ENCODE results near the gene R3HCC1L.

Gene R3HCC1L

DNA sequence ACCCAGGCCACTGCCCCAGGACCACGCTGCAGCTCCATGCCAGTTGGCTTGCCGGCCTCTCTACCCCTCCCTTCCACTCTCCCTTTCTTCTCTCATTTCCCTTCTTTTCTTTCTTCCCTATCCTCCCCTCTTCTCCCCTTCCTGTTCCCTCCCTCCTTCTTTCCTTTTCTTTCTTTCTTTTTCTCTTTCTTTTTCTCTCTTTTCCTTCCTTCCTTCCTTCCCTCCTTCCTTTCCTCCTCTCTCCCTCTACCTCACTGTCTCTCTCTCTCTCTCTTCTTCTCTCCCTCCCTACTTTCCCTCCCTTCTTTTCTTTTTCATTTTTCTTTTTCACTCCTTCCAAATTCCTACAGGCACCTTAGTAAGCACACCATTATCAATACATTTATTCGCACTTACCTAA lies 30.3 kb upstream of the R3HCC1L start (continued):
- TF ChIP-seq KLF7 (tag by site-specific recombination; IDR thresholded peaks at IDR 0.05; ENCODE audit: borderline replicate concordance) (no peak), ZNF664 (tag by site-specific recombination; IDR thresholded peaks at IDR 0.05) (no peak), TRIM28 (IDR thresholded peaks at IDR 0.05; ENCODE audit: borderline replicate concordance, low read length) (no peak), PRDM1 (tag by site-specific recombination; IDR thresholded peaks at IDR 0.05) (peak; percentile 92), RBAK (tag by site-specific recombination; IDR thresholded peaks at IDR 0.05) (no peak), ZNF776 (tag by site-specific recombination; IDR thresholded peaks at IDR 0.05; ENCODE audit: borderline replicate concordance) (0 out of 2 replicates have a peak, but pooled peaks have one; percentile 54), ZNF433 (tag by site-specific recombination; IDR thresholded peaks at IDR 0.05; ENCODE audit: low read depth) (no peak), ZNF19 (tag by site-specific recombination; IDR thresholded peaks at IDR 0.05; ENCODE audit: low read depth) (no peak), ZNF791 (tag by site-specific recombination; IDR thresholded peaks at IDR 0.05) (0 out of 2 replicates have a peak, but pooled peaks have one; percentile 31), ZNF311 (tag by site-specific recombination; IDR thresholded peaks at IDR 0.05; ENCODE audit: borderline replicate concordance) (no peak), ZNF561 (tag by site-specific recombination; IDR thresholded peaks at IDR 0.05; ENCODE audit: borderline replicate concordance) (no peak), ZNF549 (tag by site-specific recombination; IDR thresholded peaks at IDR 0.05) (no peak), ZNF521 (tag by site-specific recombination; IDR thresholded peaks at IDR 0.05) (no peak)

DNA sequence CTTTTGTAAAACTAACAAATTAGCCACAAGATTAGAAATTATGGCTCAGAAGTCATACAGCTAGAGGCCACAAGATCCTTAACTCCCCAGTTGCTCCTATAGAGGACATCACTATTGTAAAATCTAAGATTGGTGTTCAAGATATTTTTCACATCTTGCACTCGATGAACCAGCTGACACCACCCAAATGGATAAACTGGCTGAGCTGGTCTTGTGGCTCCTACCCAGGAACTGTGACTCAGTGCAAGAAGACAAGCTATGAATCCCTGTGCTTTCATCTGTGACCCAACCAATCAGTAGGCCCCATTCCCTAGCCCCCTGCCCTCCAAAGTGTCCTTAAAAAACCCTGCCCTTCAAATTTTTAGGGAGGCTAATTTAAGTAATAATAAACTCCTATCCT lies 27.9 kb upstream of the R3HCC1L start:
- TF ChIP-seq, protein P1, sequence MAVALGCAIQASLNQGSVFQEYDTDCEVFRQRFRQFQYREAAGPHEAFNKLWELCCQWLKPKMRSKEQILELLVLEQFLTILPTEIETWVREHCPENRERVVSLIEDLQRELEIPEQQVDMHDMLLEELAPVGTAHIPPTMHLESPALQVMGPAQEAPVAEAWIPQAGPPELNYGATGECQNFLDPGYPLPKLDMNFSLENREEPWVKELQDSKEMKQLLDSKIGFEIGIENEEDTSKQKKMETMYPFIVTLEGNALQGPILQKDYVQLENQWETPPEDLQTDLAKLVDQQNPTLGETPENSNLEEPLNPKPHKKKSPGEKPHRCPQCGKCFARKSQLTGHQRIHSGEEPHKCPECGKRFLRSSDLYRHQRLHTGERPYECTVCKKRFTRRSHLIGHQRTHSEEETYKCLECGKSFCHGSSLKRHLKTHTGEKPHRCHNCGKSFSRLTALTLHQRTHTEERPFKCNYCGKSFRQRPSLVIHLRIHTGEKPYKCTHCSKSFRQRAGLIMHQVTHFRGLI (tag by site-specific recombination; IDR thresholded peaks at IDR 0.05) = no peak
- TF ChIP-seq ZNF791 (tag by site-specific recombination; IDR thresholded peaks at IDR 0.05) (no peak), ZNF654 (tag by site-specific recombination; IDR thresholded peaks at IDR 0.05; ENCODE audit: low read depth) (no peak), ZNF501 (tag by site-specific recombination; IDR thresholded peaks at IDR 0.05) (no peak), ZNF571 (tag by site-specific recombination; IDR thresholded peaks at IDR 0.05) (no peak), ZNF585B (tag by site-specific recombination; IDR thresholded peaks at IDR 0.05) (no peak), ZNF792 (tag by site-specific recombination; IDR thresholded peaks at IDR 0.05) (no peak)
- no peaks in the 10 kb centered on the region for H3K36me3 ChIP-seq (ENCODE audit: control insufficient read depth in 2 of 2, insufficient read depth in 1 of 2, low read length in 2 of 2)
- CTCF ChIA-PET = interaction anchor here (1.3 kb wide), 1 partner anchor 79 kb away, joined by 3 read pairs; no protein-coding TSS in a partner anchor
- POLR2A ChIA-PET = no interaction called here
- no peaks in the 10 kb centered on the region for H3K4me1 ChIP-seq (ENCODE audit: control insufficient read depth, insufficient read depth, low read length)
- H3K9me3 ChIP-seq (ENCODE audit: control insufficient read depth, insufficient read depth, low read depth, low read length) = no peaks in the 10 kb centered on the region
- H3K4me3 ChIP-seq (ENCODE audit: low read depth, low read length) = no peak overlapping the region
- H3K27ac ChIP-seq (ENCODE audit: extremely low read depth, low read depth, low read length) = no peak overlapping the region

- TF ChIP-seq ZNF311 (tag by site-specific recombination; IDR thresholded peaks at IDR 0.05; ENCODE audit: borderline replicate concordance) (no peak), ZBTB17 (tag by site-specific recombination; IDR thresholded peaks at IDR 0.05) (peak; percentile 52; the same call in 1 of the 2 replicates), ZSCAN5A (tag by site-specific recombination; IDR thresholded peaks at IDR 0.05) (no peak), OVOL3 (tag by site-specific recombination; IDR thresholded peaks at IDR 0.05) (no peak)
- POLR2A ChIA-PET = no interaction called here
- Histone ChIP-seq H3K36me3 (ENCODE audit: control insufficient read depth in 2 of 2, insufficient read depth in 1 of 2, low read length in 2 of 2) (no peaks in the 10 kb centered on the region), H3K4me3 (ENCODE audit: low read depth, low read length) (no peak overlapping the region), H3K4me1 (ENCODE audit: control insufficient read depth, insufficient read depth, low read length) (no peaks in the 10 kb centered on the region), H3K9me3 (ENCODE audit: control insufficient read depth, insufficient read depth, low read depth, low read length) (no peaks in the 10 kb centered on the region), H3K27ac (ENCODE audit: extremely low read depth, low read depth, low read length) (no peak overlapping the region)
- CTCF ChIA-PET = interaction anchor here (1.3 kb wide), 1 partner anchor 80 kb away, joined by 3 read pairs; no protein-coding TSS in a partner anchor
These were observed 26.6 kb upstream of the R3HCC1L start for GRCh38 chr10:98107644-98108430.

Data from HEK293 (cell line).